GM18520 (cell line): Measurements from ENCODE around the gene VAT1L.
A peak's percentile ranks its signal among the peaks of the same experiment; 100 is the strongest.
"Not testable (repeated sequence)": the region's sequence is repeated elsewhere in the genome, so short reads cannot be mapped to it uniquely, and the experiment has no call there.

Experiments
- ATAC-seq: cut with Tn5 transposase; IDR thresholded peaks from one replicate; pipeline ENCODE4 v1.9.1; 2021; ENCODE audit not compliant: unreplicated experiment

VAT1L gene

GRCh38 chr16:77987810-77988209 lies 199.4 kb downstream of the VAT1L start:
- ATAC-seq: no peak

- no peak for ATAC-seq
Observed at GRCh38 chr16:77989846-77990245, 201.5 kb downstream of the VAT1L start.

- no peak for ATAC-seq
Observed at GRCh38 chr16:77991701-77992100, 203.3 kb downstream of the VAT1L start.

- ATAC-seq: not testable (repeated sequence)
Observed at GRCh38 chr16:77992381-77992780, 204.0 kb downstream of the VAT1L start.

GRCh38 chr16:77993111-77993985 lies 205.0 kb downstream of the VAT1L start:
- ATAC-seq: no peak

- no peak for ATAC-seq
Observed at GRCh38 chr16:77995843-77996455, 207.6 kb downstream of the VAT1L start.

GRCh38 chr16:77998350-77999023 lies 210.1 kb downstream of the VAT1L start:
- no peak for ATAC-seq

GRCh38 chr16:78001451-78002025 lies 213.2 kb downstream of the VAT1L start:
- no peak for ATAC-seq

- ATAC-seq: peak; percentile 99
Observed at GRCh38 chr16:78002915-78003538, 214.7 kb downstream of the VAT1L start.

- ATAC-seq: no peak
Observed at GRCh38 chr16:78004517-78004916, 216.2 kb downstream of the VAT1L start.

GRCh38 chr16:78005881-78006280 lies 217.5 kb downstream of the VAT1L start:
- no peak for ATAC-seq

GRCh38 chr16:78007121-78007520 lies 218.8 kb downstream of the VAT1L start:
- ATAC-seq: no peak

GRCh38 chr16:78022347-78023060 lies 234.1 kb downstream of the VAT1L start, which contains the start of gene CLEC3A:
Gene CLEC3A, plus strand, starts transcription at chr16:78022548. Its CDS starts 79 bp downstream, at chr16:78022627.
- ATAC-seq: no peak

- ATAC-seq: no peak
Observed at GRCh38 chr16:78024159-78024558, 235.8 kb downstream of the VAT1L start.

GRCh38 chr16:78025631-78026030 lies 237.3 kb downstream of the VAT1L start:
- ATAC-seq: no peak

- no peak for ATAC-seq
Observed at GRCh38 chr16:78028018-78028417, 239.7 kb downstream of the VAT1L start.
